Measurements from ENCODE around the gene MITF. TPM values are rescaled to one million over a fixed set of nuclear protein-coding genes. Genes with fewer than 3 reads are reported as not detected.

The MITF gene
- polyA plus RNA-seq, 1 donor (not counting 4 experiments of a cell fraction or from before 2014, with no cell fraction given) = 2.7 TPM

- Histone ChIP-seq H3K27me3 (ENCODE audit: control insufficient read depth, extremely low read depth, insufficient read depth, low read length) (no peaks in the 10 kb centered on the region), H3K4me1 (ENCODE audit: control insufficient read depth, extremely low read depth, insufficient read depth, low read length) (peaks cover 3% of the 10 kb centered on the region), H3K4me3 (ENCODE audit: control insufficient read depth in 2 of 3, extremely low read depth in 1 of 3, insufficient read depth in 2 of 3, low read depth in 1 of 3, low read length in 3 of 3) (no peak overlapping the region), H4K20me1 (ENCODE audit: control insufficient read depth, extremely low read depth, insufficient read depth, low read length) (no peaks in the 10 kb centered on the region), H3K9ac (ENCODE audit: control insufficient read depth, extremely low read depth, insufficient read depth, low read length) (no peak overlapping the region), H3K4me2 (ENCODE audit: control insufficient read depth, extremely low read depth, insufficient read depth, low read depth, low read length) (no peak overlapping the region), H3K9me3 (ENCODE audit: control insufficient read depth, low read depth, low read length) (no peaks in the 10 kb centered on the region), H3K36me3 (ENCODE audit: control insufficient read depth in 2 of 2, extremely low read depth in 1 of 2, insufficient read depth in 2 of 2, low read length in 2 of 2) (no peaks in the 10 kb centered on the region), H2AFZ (ENCODE audit: control insufficient read depth, low read length) (no peak overlapping the region), H3K27ac (ENCODE audit: control insufficient read depth, insufficient read depth, low read length) (no peak overlapping the region), H3K9me1 (ENCODE audit: control insufficient read depth, extremely low read depth, insufficient read depth, low read length) (no peaks in the 10 kb centered on the region), H3K79me2 (ENCODE audit: control insufficient read depth, insufficient read depth, low read length) (no peaks in the 10 kb centered on the region)
- TF ChIP-seq CTCF (optimal IDR thresholded peaks at IDR 0.05 in 1 of 3, IDR thresholded peaks at IDR 0.05 in 1 of 3, conservative IDR thresholded peaks at IDR 0.05 in 1 of 3; ENCODE audit: extremely low read depth in 1 of 3, insufficient read depth in 2 of 3, low read length in 3 of 3) = no peak
- no peak for TF ChIP-seq EZH2 (IDR thresholded peaks at IDR 0.05; ENCODE audit: low read length)
- dilution Hi-C loops (cut with MboI; ENCODE audit: extremely low pct_ligation_motif_present, low sequenced_read_pairs) = no loop called here
- no peak for FAIRE-seq
- no peak for DNase-seq (ENCODE audit: low read depth, low spot score)
Measured at GRCh38 chr3:69821133-69821532, 81.9 kb downstream of the MITF start.

GRCh38 chr3:69823743-69824142 is 84.5 kb downstream of the MITF start:
- Histone ChIP-seq H3K9me3 (ENCODE audit: control insufficient read depth, low read depth, low read length) (no peaks in the 10 kb centered on the region), H3K27ac (ENCODE audit: control insufficient read depth, insufficient read depth, low read length) (no peak overlapping the region), H3K27me3 (ENCODE audit: control insufficient read depth, extremely low read depth, insufficient read depth, low read length) (no peaks in the 10 kb centered on the region), H3K79me2 (ENCODE audit: control insufficient read depth, insufficient read depth, low read length) (no peaks in the 10 kb centered on the region), H3K4me1 (ENCODE audit: control insufficient read depth, extremely low read depth, insufficient read depth, low read length) (peaks cover 3% of the 10 kb centered on the region), H3K36me3 (ENCODE audit: control insufficient read depth in 2 of 2, extremely low read depth in 1 of 2, insufficient read depth in 2 of 2, low read length in 2 of 2) (no peaks in the 10 kb centered on the region), H3K4me3 (ENCODE audit: control insufficient read depth in 2 of 3, extremely low read depth in 1 of 3, insufficient read depth in 2 of 3, low read depth in 1 of 3, low read length in 3 of 3) (no peak overlapping the region), H2AFZ (ENCODE audit: control insufficient read depth, low read length) (no peak overlapping the region), H3K9me1 (ENCODE audit: control insufficient read depth, extremely low read depth, insufficient read depth, low read length) (no peaks in the 10 kb centered on the region), H3K9ac (ENCODE audit: control insufficient read depth, extremely low read depth, insufficient read depth, low read length) (no peak overlapping the region), H3K4me2 (ENCODE audit: control insufficient read depth, extremely low read depth, insufficient read depth, low read depth, low read length) (no peak overlapping the region), H4K20me1 (ENCODE audit: control insufficient read depth, extremely low read depth, insufficient read depth, low read length) (no peaks in the 10 kb centered on the region)
- no peak for DNase-seq (ENCODE audit: low read depth, low spot score)
- TF ChIP-seq CTCF (optimal IDR thresholded peaks at IDR 0.05 in 1 of 3, IDR thresholded peaks at IDR 0.05 in 1 of 3, conservative IDR thresholded peaks at IDR 0.05 in 1 of 3; ENCODE audit: extremely low read depth in 1 of 3, insufficient read depth in 2 of 3, low read length in 3 of 3) (no peak), EZH2 (IDR thresholded peaks at IDR 0.05; ENCODE audit: low read length) (no peak)
- FAIRE-seq = no peak
- dilution Hi-C loops (cut with MboI; ENCODE audit: extremely low pct_ligation_motif_present, low sequenced_read_pairs) = no loop called here

All from keratinocyte (primary cell).